Thyroid gland (tissue), 4 donors: ENCODE measurements around the gene TSPAN11. TPM values are rescaled to one million over a fixed set of nuclear protein-coding genes. Genes with fewer than 3 reads are reported as not detected.
"Not testable (repeated sequence)": the region's sequence is repeated elsewhere in the genome, so short reads cannot be mapped to it uniquely, and the experiment has no call there.

ENCODE experiments used
- DNase-seq, 2 donors: peaks; one replicate each; pipeline ENCODE4 v3.0.0-alpha.2; 2019
- H3K27ac ChIP-seq, 3 donors: fragments of 200-600 bp; sonication (generic); 1 replicate in 2 of 3; 2 replicates in 1 of 3; pipeline ENCODE4 v1.5.1; 2016 to 2019; ENCODE audit warnings: mild to moderate bottlenecking in 1 of 3, moderate library complexity in 1 of 3
- H3K27me3 ChIP-seq: fragments of 200-600 bp; sonication (generic); one replicate; pipeline ENCODE4 v1.5.1; 2019
- H3K36me3 ChIP-seq, 2 donors: fragments of 200-600 bp; sonication (generic); one replicate each; pipeline ENCODE4 v1.5.1; 2016 to 2019
- H3K4me1 ChIP-seq, 2 donors: fragments of 200-600 bp; sonication (generic); one replicate each; pipeline ENCODE4 v1.5.1; 2017 to 2019
- H3K4me3 ChIP-seq, 3 donors: fragments of 200-600 bp; sonication (generic); replicated peaks in 1 of 3; 1 replicate in 2 of 3; 2 replicates in 1 of 3; pipeline ENCODE4 v1.5.1; 2016; ENCODE audit warnings: mild to moderate bottlenecking in 1 of 3
- H3K9me3 ChIP-seq: fragments of 200-600 bp; sonication (generic); one replicate; pipeline ENCODE4 v1.5.1; 2017
- CTCF ChIP-seq, 6 experiments: fragments of 200-600 bp in 3 of 6; fragments of 450-650 bp in 3 of 6; sonication (generic) in 3 of 6; IDR thresholded peaks; one replicate each; pipeline ENCODE4 v1.5.1; 2016 to 2019; ENCODE audit warnings: antibody characterized with exemption in 6 of 6, mild to moderate bottlenecking in 2 of 6, inconsistent platforms in 1 of 6, moderate library complexity in 1 of 6
- POLR2A ChIP-seq, 2 donors: fragments of 450-650 bp; IDR thresholded peaks; one replicate each; pipeline ENCODE4 v1.6.1; 2017; ENCODE audit warnings: antibody characterized with exemption in 2 of 2, mild to moderate bottlenecking in 2 of 2, moderate library complexity in 1 of 2
- WGBS, 2 donors: methylation state at CpG; one replicate each; pipeline ENCODE4 v1.1.5; 2017; 5-methylcytosine and 5-hydroxymethylcytosine counted together
- intact Hi-C: fragments of 100-400 bp; cut with DNase I; formaldehyde crosslinking; loops from one replicate; pipeline ENCODE4 v1.15.1; 2023
- total RNA-seq, 4 donors: library from RNA; depleted of rRNA; stranded (reverse); fragments of >200 nt; gene quantifications; one replicate each; pipeline ENCODE4 v1.2.3, GENCODE V29; 2016

The TSPAN11 gene
- total RNA-seq, 4 donors from 2014 or later: 2.0 to 7.5 (median 4.4) TPM

GRCh38 chr12:30888241-30888640 is 38.3 kb upstream of the TSPAN11 start:
- no peaks in the 10 kb centered on the region for H3K4me1 ChIP-seq
- no peak overlapping the region for H3K27ac ChIP-seq
- H3K36me3 ChIP-seq: no peaks in the 10 kb centered on the region
- intact Hi-C loops: no loop called here
- H3K9me3 ChIP-seq: no peaks in the 10 kb centered on the region
- no peak for DNase-seq
- no peak for TF ChIP-seq POLR2A (IDR thresholded peaks at IDR 0.05)
- no peak for TF ChIP-seq CTCF (IDR thresholded peaks at IDR 0.05)
- H3K4me3 ChIP-seq: no peak overlapping the region
- no peaks in the 10 kb centered on the region for H3K27me3 ChIP-seq

GRCh38 chr12:30894531-30894930 is 32.0 kb upstream of the TSPAN11 start:
- 65 to 69% methylated on average over 8 to 9 of the region's 9 CpGs for WGBS, 2 donors
- H3K4me1 ChIP-seq, H3K27ac ChIP-seq, H3K9me3 ChIP-seq, H3K36me3 ChIP-seq, H3K4me3 ChIP-seq, DNase-seq, intact Hi-C loops, H3K27me3 ChIP-seq: not testable (repeated sequence)

GRCh38 chr12:30896461-30896860 is 30.1 kb upstream of the TSPAN11 start:
- DNase-seq: no peak
- intact Hi-C loops: no loop called here
- H3K27me3 ChIP-seq: no peaks in the 10 kb centered on the region
- no peak overlapping the region for H3K4me3 ChIP-seq
- H3K36me3 ChIP-seq: no peaks in the 10 kb centered on the region
- no peaks in the 10 kb centered on the region for H3K4me1 ChIP-seq
- TF ChIP-seq CTCF (IDR thresholded peaks at IDR 0.05) (no peak), POLR2A (IDR thresholded peaks at IDR 0.05) (no peak)
- no peaks in the 10 kb centered on the region for H3K9me3 ChIP-seq
- WGBS, 2 donors: 47 to 57% methylated on average over 3 of the region's 3 CpGs
- H3K27ac ChIP-seq: no peak overlapping the region

- no peak for TF ChIP-seq POLR2A (IDR thresholded peaks at IDR 0.05)
- no peak for TF ChIP-seq CTCF (IDR thresholded peaks at IDR 0.05)
- intact Hi-C loops: no loop called here
Measured at GRCh38 chr12:30898846-30899245, 27.7 kb upstream of the TSPAN11 start.

GRCh38 chr12:30900351-30900750 is 26.2 kb upstream of the TSPAN11 start:
- DNase-seq: no peak
- no peaks in the 10 kb centered on the region for H3K27me3 ChIP-seq
- intact Hi-C loops: no loop called here
- H3K27ac ChIP-seq: no peak overlapping the region
- TF ChIP-seq CTCF (IDR thresholded peaks at IDR 0.05) (no peak), POLR2A (IDR thresholded peaks at IDR 0.05) (no peak)
- H3K9me3 ChIP-seq: no peaks in the 10 kb centered on the region
- no peaks in the 10 kb centered on the region for H3K36me3 ChIP-seq
- no peak overlapping the region for H3K4me3 ChIP-seq
- no peaks in the 10 kb centered on the region for H3K4me1 ChIP-seq
- 44 to 95% methylated on average over 1 of the region's 1 CpG for WGBS, 2 donors

More at GRCh38 chr12:30898846-30899245, 27.7 kb upstream of the TSPAN11 start:
- no peaks in the 10 kb centered on the region for H3K27me3 ChIP-seq
- H3K36me3 ChIP-seq: no peaks in the 10 kb centered on the region
- no peaks in the 10 kb centered on the region for H3K9me3 ChIP-seq
- no peaks in the 10 kb centered on the region for H3K4me1 ChIP-seq
- 85 to 89% methylated on average over 1 of the region's 1 CpG for WGBS, 2 donors
- no peak overlapping the region for H3K27ac ChIP-seq
- no peak overlapping the region for H3K4me3 ChIP-seq
- no peak for DNase-seq

GRCh38 chr12:30902001-30902400 is 24.5 kb upstream of the TSPAN11 start:
- no peaks in the 10 kb centered on the region for H3K9me3 ChIP-seq
- no peaks in the 10 kb centered on the region for H3K4me1 ChIP-seq
- TF ChIP-seq CTCF (IDR thresholded peaks at IDR 0.05): no peak
- no peak for TF ChIP-seq POLR2A (IDR thresholded peaks at IDR 0.05)
- H3K27ac ChIP-seq: no peak overlapping the region
- no peak for DNase-seq
- H3K4me3 ChIP-seq: no peak overlapping the region
- no peaks in the 10 kb centered on the region for H3K27me3 ChIP-seq
- no peaks in the 10 kb centered on the region for H3K36me3 ChIP-seq
- intact Hi-C loops: no loop called here
- WGBS, 2 donors: 53 to 60% methylated on average over 3 of the region's 3 CpGs
